Stomach (tissue), 4 donors: ENCODE measurements around the gene GPC5.

ENCODE experiments used
- CTCF ChIP-seq, 7 experiments: fragments of 450-650 bp in 4 of 7; fragments of 200-600 bp in 3 of 7; sonication (generic) in 3 of 7; IDR thresholded peaks; one replicate each; pipeline ENCODE4 v1.5.1; 2016 to 2019; ENCODE audit warnings: antibody characterized with exemption in 7 of 7, control low read depth in 2 of 7, mild to moderate bottlenecking in 1 of 7
- EP300 ChIP-seq: sonication (generic); formaldehyde crosslinking; IDR thresholded peaks from one replicate; pipeline ENCODE4 v1.6.1; 2017; ENCODE audit warnings: antibody characterized with exemption
- POLR2A ChIP-seq, 4 donors: fragments of 450-650 bp; IDR thresholded peaks; one replicate each; pipeline ENCODE4 v1.6.1; 2016; ENCODE audit warnings: antibody characterized with exemption in 4 of 4, control low read depth in 2 of 4, mild to moderate bottlenecking in 1 of 4, moderate library complexity in 1 of 4
- POLR2AphosphoS5 ChIP-seq, 3 donors: sonication (generic); formaldehyde crosslinking; IDR thresholded peaks; one replicate each; pipeline ENCODE4 v1.6.1; 2016; ENCODE audit warnings: antibody characterized with exemption in 3 of 3

GRCh38 chr13:91773591-91774227, 375.3 kb downstream of the GPC5 start:
- TF ChIP-seq CTCF (IDR thresholded peaks at IDR 0.05) = no peak
- no peak for TF ChIP-seq POLR2A (IDR thresholded peaks at IDR 0.05)
- no peak for TF ChIP-seq EP300
- TF ChIP-seq POLR2AphosphoS5 (IDR thresholded peaks at IDR 0.05) = no peak
